Prostate gland (tissue), 2 donors: ENCODE data around the gene CAPRIN1. TPM values are rescaled to one million over a fixed set of nuclear protein-coding genes. Genes with fewer than 3 reads are reported as not detected.
"Not testable (repeated sequence)": the region's sequence is repeated elsewhere in the genome, so short reads cannot be mapped to it uniquely, and the experiment has no call there.

Source experiments
- DNase-seq: peaks from one replicate; pipeline ENCODE4 v3.0.0-alpha.2; 2019; ENCODE audit warnings: low spot score
- H3K27ac ChIP-seq, 2 donors: fragments of 200-600 bp; sonication (generic); 2 replicates each; pipeline ENCODE4 v1.5.1; 2017 to 2019
- H3K27me3 ChIP-seq: fragments of 200-600 bp; sonication (generic); replicated peaks from 2 replicates; pipeline ENCODE4 v1.5.1; 2019; ENCODE audit not compliant: insufficient read depth
- H3K36me3 ChIP-seq, 2 donors: fragments of 200-600 bp; sonication (generic); 1 replicate in 1 of 2; 2 replicates in 1 of 2; pipeline versions ENCODE4 v1.5.1 to v1.8.1; 2017 to 2019
- H3K4me1 ChIP-seq: fragments of 200-600 bp; sonication (generic); replicated peaks from 2 replicates; pipeline ENCODE4 v1.5.1; 2019
- H3K4me3 ChIP-seq, 2 donors: fragments of 200-600 bp; sonication (generic); 2 replicates each; pipeline ENCODE4 v1.5.1; 2017 to 2019
- H3K9me3 ChIP-seq: fragments of 200-600 bp; sonication (generic); 2 replicates; pipeline ENCODE4 v1.5.1; 2017
- CTCF ChIP-seq, 4 experiments: fragments of 200-600 bp in 2 of 4; fragments of 450-650 bp in 2 of 4; sonication (generic) in 2 of 4; IDR thresholded peaks; 1 replicate in 3 of 4; 2 replicates in 1 of 4; pipeline ENCODE4 v1.5.1; 2016 to 2019; ENCODE audit warnings: antibody characterized with exemption in 4 of 4, mild to moderate bottlenecking in 2 of 4, moderate library complexity in 2 of 4
- POLR2A ChIP-seq: fragments of 450-650 bp; IDR thresholded peaks from one replicate; pipeline ENCODE4 v1.6.1; 2016; ENCODE audit warnings: antibody characterized with exemption, mild to moderate bottlenecking
- POLR2AphosphoS5 ChIP-seq: sonication (generic); formaldehyde crosslinking; IDR thresholded peaks from one replicate; pipeline ENCODE4 v1.6.1; 2017; ENCODE audit warnings: antibody characterized with exemption
- WGBS: methylation state at CpG from one replicate; pipeline ENCODE4 v1.1.5; 2018; 5-methylcytosine and 5-hydroxymethylcytosine counted together
- intact Hi-C: fragments of 100-400 bp; cut with DNase I; formaldehyde crosslinking; loops from one replicate; pipeline ENCODE4 v1.14.2; 2022
- total RNA-seq, 2 donors: library from RNA; depleted of rRNA; stranded (reverse); fragments of >200 nt; gene quantifications; one replicate each; pipeline ENCODE4 v1.1.0, GENCODE V29; 2016

Gene CAPRIN1
- total RNA-seq, 2 donors from 2014 or later = 145 to 199 TPM

DNA sequence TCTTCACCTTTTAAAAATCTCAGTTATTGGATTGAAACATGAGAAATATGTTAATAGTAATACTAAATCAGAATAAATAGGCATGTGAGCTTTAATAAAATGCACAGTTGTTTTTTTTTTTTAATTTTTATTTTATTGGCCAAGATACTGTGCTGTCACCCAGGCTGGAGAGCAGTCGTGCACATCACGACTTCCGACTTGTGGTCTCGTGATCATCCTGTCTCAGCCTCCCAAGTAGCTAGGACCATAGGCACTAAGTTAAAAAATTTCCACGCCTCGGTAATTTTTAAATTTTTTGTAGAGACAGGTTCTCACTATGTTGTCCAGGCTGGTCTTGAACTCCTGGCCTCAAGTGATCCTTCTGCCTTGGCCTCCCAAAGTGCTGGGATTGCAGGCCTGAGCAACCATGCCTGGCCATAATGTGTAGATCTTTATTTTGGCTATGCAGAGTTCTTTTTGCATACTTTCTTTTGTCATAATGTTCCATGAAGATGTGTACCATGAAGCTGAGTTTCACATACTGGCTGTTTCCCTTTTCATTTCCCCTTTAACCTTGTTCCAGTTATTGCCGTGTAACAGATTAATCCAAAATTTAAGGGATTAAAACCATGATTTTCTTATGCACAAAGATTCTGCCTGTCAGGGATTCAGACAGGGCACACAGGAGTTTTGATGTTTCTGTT is 16.0 kb downstream of the CAPRIN1 start:
- Histone ChIP-seq H3K27me3 (no peaks in the 10 kb centered on the region), H3K36me3 (no peaks in the 10 kb centered on the region), H3K9me3 (no peaks in the 10 kb centered on the region), H3K4me3 (no peak overlapping the region), H3K27ac (no peak overlapping the region), H3K4me1 (peaks cover 6% of the 10 kb centered on the region)
- no peak for DNase-seq
- TF ChIP-seq POLR2AphosphoS5 (no peak), CTCF (IDR thresholded peaks at IDR 0.05) (no peak), POLR2A (no peak)
- WGBS = 89% methylated on average over 7 of the region's 7 CpGs
- intact Hi-C loops = no loop called here

- H3K27ac ChIP-seq = no peak overlapping the region
- intact Hi-C loops = no loop called here
- H3K4me3 ChIP-seq = no peak overlapping the region
- 46% methylated on average over 2 of the region's 2 CpGs for WGBS
- no peak for DNase-seq
- H3K27me3 ChIP-seq = no peaks in the 10 kb centered on the region
- no peaks in the 10 kb centered on the region for H3K36me3 ChIP-seq
- H3K9me3 ChIP-seq = no peaks in the 10 kb centered on the region
- peaks cover 6% of the 10 kb centered on the region for H3K4me1 ChIP-seq
- TF ChIP-seq POLR2A (no peak), CTCF (IDR thresholded peaks at IDR 0.05) (no peak), POLR2AphosphoS5 (no peak)
These were observed 16.6 kb downstream of the CAPRIN1 start for GRCh38 chr11:34068111-34068510.

- DNase-seq, H3K4me3 ChIP-seq, H3K4me1 ChIP-seq, H3K36me3 ChIP-seq, H3K27ac ChIP-seq, H3K27me3 ChIP-seq, H3K9me3 ChIP-seq, intact Hi-C loops: not testable (repeated sequence)
- WGBS = 87% methylated on average over 8 of the region's 8 CpGs
These were observed 19.8 kb downstream of the CAPRIN1 start for GRCh38 chr11:34071306-34071705.

DNA sequence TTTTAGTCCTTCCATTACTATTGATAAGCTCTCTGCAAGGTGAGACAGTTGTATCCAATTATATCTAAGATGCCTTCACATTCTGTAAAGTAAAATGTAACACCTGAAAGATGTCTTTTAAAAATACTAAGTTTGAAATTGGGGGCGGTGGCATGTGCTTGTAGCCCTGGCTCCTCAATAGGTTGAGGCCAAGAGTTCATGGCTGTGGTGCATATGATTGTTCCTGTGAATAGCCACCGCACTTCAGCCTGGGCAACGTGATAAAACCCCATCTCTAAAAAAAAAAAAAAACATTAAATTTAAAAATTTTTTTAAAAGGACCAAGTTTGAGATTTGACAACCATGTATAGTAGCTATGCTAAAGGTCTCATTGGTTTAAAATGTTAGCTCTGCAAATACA is 20.5 kb downstream of the CAPRIN1 start:
- intact Hi-C loops = no loop called here
- Histone ChIP-seq H3K9me3 (no peaks in the 10 kb centered on the region), H3K27ac (no peak overlapping the region), H3K4me1 (peaks cover 6% of the 10 kb centered on the region), H3K36me3 (no peaks in the 10 kb centered on the region), H3K4me3 (no peak overlapping the region), H3K27me3 (no peaks in the 10 kb centered on the region)
- no peak for TF ChIP-seq CTCF (IDR thresholded peaks at IDR 0.05)
- no peak for TF ChIP-seq POLR2A
- TF ChIP-seq POLR2AphosphoS5 = no peak
- DNase-seq = no peak
- 74% methylated on average over 3 of the region's 3 CpGs for WGBS

DNA sequence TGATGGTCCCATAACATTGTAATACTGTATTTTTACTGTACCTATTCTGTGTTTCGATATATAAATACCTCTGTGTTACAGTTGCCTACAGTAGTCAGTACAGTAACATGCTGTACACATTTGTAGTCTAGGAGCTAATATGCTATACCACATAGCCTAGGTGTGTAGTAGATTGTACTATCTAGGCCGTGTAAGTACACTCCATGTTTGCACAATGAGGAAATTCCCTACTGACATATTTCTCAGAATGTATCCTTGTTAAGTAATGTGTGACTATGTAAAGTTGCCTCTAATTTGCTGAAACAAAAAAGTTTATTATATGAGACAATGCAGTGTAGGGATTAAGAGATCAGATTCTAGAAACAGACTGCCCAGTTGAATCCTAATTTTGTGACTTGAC is 21.3 kb downstream of the CAPRIN1 start:
- TF ChIP-seq POLR2A (no peak), POLR2AphosphoS5 (no peak), CTCF (IDR thresholded peaks at IDR 0.05) (no peak)
- Histone ChIP-seq H3K4me3 (no peak overlapping the region), H3K27me3 (no peaks in the 10 kb centered on the region), H3K36me3 (no peaks in the 10 kb centered on the region), H3K9me3 (no peaks in the 10 kb centered on the region), H3K27ac (no peak overlapping the region), H3K4me1 (peaks cover 3% of the 10 kb centered on the region)
- intact Hi-C loops = no loop called here
- WGBS = 68% methylated on average over 2 of the region's 2 CpGs
- no peak for DNase-seq
